ENCODE results near the gene TRIM24. TPM values are rescaled to one million over a fixed set of nuclear protein-coding genes. Genes with fewer than 3 reads are reported as not detected.

The TRIM24 gene
- total RNA-seq, 1 donor from 2014 or later = 60.3 TPM

GRCh38 chr7:138500892-138501291, 40.8 kb downstream of the TRIM24 start:
- no peak overlapping the region for H3K9ac ChIP-seq (ENCODE audit: low read length)
- H4K20me1 ChIP-seq (ENCODE audit: insufficient read depth, low read length) = peaks cover 41% of the 10 kb centered on the region
- no peaks in the 10 kb centered on the region for H3K4me1 ChIP-seq (ENCODE audit: insufficient read depth, low read length)
- DNase-seq (ENCODE audit: low read depth) (no peak), FAIRE-seq (no peak)
- H3K4me2 ChIP-seq (ENCODE audit: low read length) = no peak overlapping the region
- Mint-ChIP-seq H3K27ac (ENCODE audit: unreplicated experiment) (no peak overlapping the region), H3K36me3 (ENCODE audit: low read depth, unreplicated experiment) (peaks cover 15% of the 10 kb centered on the region), H3K27me3 (ENCODE audit: low read depth, unreplicated experiment) (no peaks in the 10 kb centered on the region), H3K4me1 (ENCODE audit: low read depth, unreplicated experiment) (peaks cover 11% of the 10 kb centered on the region), H3K9me3 (ENCODE audit: unreplicated experiment) (no peaks in the 10 kb centered on the region), H3K4me3 (ENCODE audit: unreplicated experiment) (no peak overlapping the region)
- no peaks in the 10 kb centered on the region for H3K27me3 ChIP-seq (ENCODE audit: insufficient read depth, low read length)
- H3K27ac ChIP-seq (ENCODE audit: low read depth, low read length) = no peak overlapping the region
- peaks cover 85% of the 10 kb centered on the region for H3K79me2 ChIP-seq (ENCODE audit: insufficient read depth, low read length)
- H2AFZ ChIP-seq (ENCODE audit: low read depth, low read length) = no peak overlapping the region
- H3K4me3 ChIP-seq (ENCODE audit: insufficient read depth, low read depth, low read length) = no peak overlapping the region
- no peaks in the 10 kb centered on the region for H3K9me3 ChIP-seq (ENCODE audit: insufficient read depth, low read depth, low read length)
- peaks cover 3% of the 10 kb centered on the region for H3K36me3 ChIP-seq (ENCODE audit: insufficient read depth, low read length)
- TF ChIP-seq EZH2 (IDR thresholded peaks at IDR 0.05; ENCODE audit: insufficient read depth, low read length) (no peak), CTCF (IDR thresholded peaks at IDR 0.05; ENCODE audit: insufficient read depth, low read depth, low read length) (no peak)

- Mint-ChIP-seq H3K36me3 (ENCODE audit: low read depth, unreplicated experiment) (peaks cover 18% of the 10 kb centered on the region), H3K27me3 (ENCODE audit: low read depth, unreplicated experiment) (no peaks in the 10 kb centered on the region), H3K9me3 (ENCODE audit: unreplicated experiment) (no peaks in the 10 kb centered on the region), H3K4me1 (ENCODE audit: low read depth, unreplicated experiment) (peaks cover 14% of the 10 kb centered on the region), H3K4me3 (ENCODE audit: unreplicated experiment) (no peak overlapping the region), H3K27ac (ENCODE audit: unreplicated experiment) (no peak overlapping the region)
- Histone ChIP-seq H3K4me2 (ENCODE audit: low read length) (no peak overlapping the region), H3K9me3 (ENCODE audit: insufficient read depth, low read depth, low read length) (no peaks in the 10 kb centered on the region), H3K9ac (ENCODE audit: low read length) (no peak overlapping the region), H3K79me2 (ENCODE audit: insufficient read depth, low read length) (peaks cover 82% of the 10 kb centered on the region), H4K20me1 (ENCODE audit: insufficient read depth, low read length) (peaks cover 38% of the 10 kb centered on the region), H3K36me3 (ENCODE audit: insufficient read depth, low read length) (peaks cover 3% of the 10 kb centered on the region), H3K4me3 (ENCODE audit: insufficient read depth, low read depth, low read length) (no peak overlapping the region), H3K4me1 (ENCODE audit: insufficient read depth, low read length) (no peaks in the 10 kb centered on the region), H3K27me3 (ENCODE audit: insufficient read depth, low read length) (no peaks in the 10 kb centered on the region), H3K27ac (ENCODE audit: low read depth, low read length) (no peak overlapping the region), H2AFZ (ENCODE audit: low read depth, low read length) (no peak overlapping the region)
- TF ChIP-seq CTCF (IDR thresholded peaks at IDR 0.05; ENCODE audit: insufficient read depth, low read depth, low read length) (no peak), EZH2 (IDR thresholded peaks at IDR 0.05; ENCODE audit: insufficient read depth, low read length) (no peak)
- DNase-seq (ENCODE audit: low read depth) (no peak), FAIRE-seq (no peak)
These were observed 42.1 kb downstream of the TRIM24 start for GRCh38 chr7:138502023-138502767.

GRCh38 chr7:138505361-138505873, 45.4 kb downstream of the TRIM24 start:
- H3K27ac Mint-ChIP-seq (ENCODE audit: unreplicated experiment) = no peak overlapping the region
- H3K36me3 ChIP-seq (ENCODE audit: insufficient read depth, low read length) = peaks cover 3% of the 10 kb centered on the region
- H3K36me3 Mint-ChIP-seq (ENCODE audit: low read depth, unreplicated experiment) = peaks cover 19% of the 10 kb centered on the region
- H3K27me3 Mint-ChIP-seq (ENCODE audit: low read depth, unreplicated experiment) = no peaks in the 10 kb centered on the region
- H3K79me2 ChIP-seq (ENCODE audit: insufficient read depth, low read length) = peaks cover 71% of the 10 kb centered on the region
- DNase-seq (ENCODE audit: low read depth) (no peak), FAIRE-seq (no peak)
- H3K4me3 Mint-ChIP-seq (ENCODE audit: unreplicated experiment) = no peak overlapping the region
- peaks cover 22% of the 10 kb centered on the region for H4K20me1 ChIP-seq (ENCODE audit: insufficient read depth, low read length)
- no peak overlapping the region for H3K4me2 ChIP-seq (ENCODE audit: low read length)
- TF ChIP-seq CTCF (IDR thresholded peaks at IDR 0.05; ENCODE audit: insufficient read depth, low read depth, low read length) (no peak), EZH2 (IDR thresholded peaks at IDR 0.05; ENCODE audit: insufficient read depth, low read length) (no peak)
- no peaks in the 10 kb centered on the region for H3K9me3 ChIP-seq (ENCODE audit: insufficient read depth, low read depth, low read length)
- no peak overlapping the region for H3K27ac ChIP-seq (ENCODE audit: low read depth, low read length)
- H3K27me3 ChIP-seq (ENCODE audit: insufficient read depth, low read length) = no peaks in the 10 kb centered on the region
- H3K4me1 Mint-ChIP-seq (ENCODE audit: low read depth, unreplicated experiment) = peaks cover 22% of the 10 kb centered on the region
- H2AFZ ChIP-seq (ENCODE audit: low read depth, low read length) = no peak overlapping the region
- H3K4me1 ChIP-seq (ENCODE audit: insufficient read depth, low read length) = no peaks in the 10 kb centered on the region
- H3K9ac ChIP-seq (ENCODE audit: low read length) = no peak overlapping the region
- no peaks in the 10 kb centered on the region for H3K9me3 Mint-ChIP-seq (ENCODE audit: unreplicated experiment)
- no peak overlapping the region for H3K4me3 ChIP-seq (ENCODE audit: insufficient read depth, low read depth, low read length)

Measured in astrocyte (in vitro differentiated cells and primary cell).